GM10266 (cell line): ENCODE results near the gene PCDHB6.
"Not testable (repeated sequence)": the region's sequence is repeated elsewhere in the genome, so short reads cannot be mapped to it uniquely, and the experiment has no call there.

ENCODE experiments used
- DNase-seq: peaks from one replicate; pipeline ENCODE4 v3.0.0; 2012; ENCODE audit errors: extremely low spot score
- TF ChIP-seq, protein P1 (sequence below): IDR thresholded peaks from 2 replicates; pipeline ENCODE4 v1.5.1; 2012; ENCODE audit warnings: mild to moderate bottlenecking, low read depth; ENCODE audit not compliant: control insufficient read depth, insufficient read depth; ENCODE audit errors: missing control alignments

The PCDHB6 gene

DNA sequence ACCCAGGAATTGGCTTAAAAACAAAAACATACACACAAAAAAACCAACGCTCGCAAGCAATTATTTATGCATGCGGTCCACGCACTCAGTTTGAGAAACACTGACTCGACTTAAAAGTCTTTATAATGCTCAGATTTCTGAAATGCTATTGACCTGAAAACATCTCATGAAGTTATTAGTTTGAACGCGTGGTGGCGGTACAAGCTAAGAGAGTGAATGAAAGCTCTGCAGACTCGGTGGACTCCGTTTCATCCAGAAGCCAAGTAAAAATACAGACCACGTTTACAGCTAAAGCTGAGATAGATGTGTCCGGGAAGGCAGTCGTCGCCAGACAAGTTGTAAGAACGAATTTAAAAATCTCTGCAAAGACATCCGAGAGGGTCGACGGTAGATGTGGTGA, at the start of gene PCDHB6:
Gene PCDHB6, plus strand, starts transcription at position 246 of the 400 bp plus-strand sequence. CDS start 201 bp downstream, outside the sequence.
- TF ChIP-seq, protein P1, sequence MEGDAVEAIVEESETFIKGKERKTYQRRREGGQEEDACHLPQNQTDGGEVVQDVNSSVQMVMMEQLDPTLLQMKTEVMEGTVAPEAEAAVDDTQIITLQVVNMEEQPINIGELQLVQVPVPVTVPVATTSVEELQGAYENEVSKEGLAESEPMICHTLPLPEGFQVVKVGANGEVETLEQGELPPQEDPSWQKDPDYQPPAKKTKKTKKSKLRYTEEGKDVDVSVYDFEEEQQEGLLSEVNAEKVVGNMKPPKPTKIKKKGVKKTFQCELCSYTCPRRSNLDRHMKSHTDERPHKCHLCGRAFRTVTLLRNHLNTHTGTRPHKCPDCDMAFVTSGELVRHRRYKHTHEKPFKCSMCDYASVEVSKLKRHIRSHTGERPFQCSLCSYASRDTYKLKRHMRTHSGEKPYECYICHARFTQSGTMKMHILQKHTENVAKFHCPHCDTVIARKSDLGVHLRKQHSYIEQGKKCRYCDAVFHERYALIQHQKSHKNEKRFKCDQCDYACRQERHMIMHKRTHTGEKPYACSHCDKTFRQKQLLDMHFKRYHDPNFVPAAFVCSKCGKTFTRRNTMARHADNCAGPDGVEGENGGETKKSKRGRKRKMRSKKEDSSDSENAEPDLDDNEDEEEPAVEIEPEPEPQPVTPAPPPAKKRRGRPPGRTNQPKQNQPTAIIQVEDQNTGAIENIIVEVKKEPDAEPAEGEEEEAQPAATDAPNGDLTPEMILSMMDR = no peak
- no peak for DNase-seq

DNA sequence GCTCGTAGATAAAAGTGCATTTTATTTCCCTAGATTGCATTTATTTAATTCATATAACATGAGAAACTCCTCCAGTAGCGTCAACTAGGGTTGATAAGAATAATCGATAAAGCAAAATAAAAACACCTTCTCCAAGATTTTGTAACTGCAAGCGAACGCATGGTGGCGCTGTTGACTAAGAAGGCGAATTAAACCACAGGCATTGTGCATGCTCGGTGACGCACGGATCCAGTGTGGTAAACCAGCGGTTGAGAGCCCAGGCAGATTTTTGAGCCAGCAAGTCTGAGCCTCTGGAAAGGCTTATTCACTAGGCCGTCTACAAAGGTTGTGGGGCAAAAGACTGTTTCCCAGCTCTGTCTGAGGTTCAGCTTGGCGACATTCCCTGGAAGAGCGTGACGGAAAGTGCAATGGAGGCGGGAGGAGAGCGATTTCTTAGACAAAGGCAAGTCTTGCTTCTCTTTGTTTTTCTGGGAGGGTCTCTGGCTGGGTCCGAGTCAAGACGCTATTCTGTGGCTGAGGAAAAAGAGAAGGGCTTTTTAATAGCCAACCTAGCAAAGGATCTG, 49.5 kb upstream of the PCDHB6 start, which contains the start of gene PCDHB3:
Gene PCDHB3, plus strand, starts transcription at position 231 of the 563 bp plus-strand sequence. Its CDS starts 177 bp downstream, at position 408.
- no peak for DNase-seq
- TF ChIP-seq, protein P1 = no peak

DNA sequence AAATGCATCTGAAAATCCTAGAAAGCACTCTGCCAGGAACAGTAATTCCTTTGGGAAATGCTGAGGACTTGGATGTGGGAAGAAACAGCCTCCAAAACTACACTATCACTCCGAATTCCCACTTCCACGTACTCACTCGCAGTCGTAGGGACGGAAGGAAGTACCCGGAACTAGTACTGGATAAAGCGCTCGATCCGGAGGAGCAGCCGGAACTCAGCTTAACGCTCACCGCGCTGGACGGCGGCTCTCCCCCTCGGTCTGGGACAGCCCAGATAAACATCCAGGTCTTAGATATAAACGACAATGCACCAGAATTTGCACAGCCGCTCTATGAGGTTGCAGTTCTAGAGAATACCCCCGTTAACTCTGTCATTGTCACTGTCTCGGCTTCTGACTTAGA, 48.8 kb upstream of the PCDHB6 start:
- no peak for DNase-seq
- TF ChIP-seq, protein P1 = no peak

DNA sequence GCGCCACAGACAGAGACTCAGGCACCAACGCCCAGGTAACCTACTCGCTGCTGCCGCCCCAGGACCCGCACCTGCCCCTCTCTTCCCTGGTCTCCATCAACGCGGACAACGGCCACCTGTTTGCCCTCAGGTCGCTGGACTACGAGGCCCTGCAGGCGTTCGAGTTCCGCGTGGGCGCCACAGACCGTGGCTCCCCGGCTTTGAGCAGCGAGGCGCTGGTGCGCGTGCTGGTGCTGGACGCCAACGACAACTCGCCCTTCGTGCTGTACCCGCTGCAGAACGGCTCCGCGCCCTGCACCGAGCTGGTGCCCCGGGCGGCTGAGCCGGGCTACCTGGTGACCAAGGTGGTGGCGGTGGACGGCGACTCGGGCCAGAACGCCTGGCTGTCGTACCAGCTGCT, 47.8 kb upstream of the PCDHB6 start:
- not testable (repeated sequence) for DNase-seq

DNA sequence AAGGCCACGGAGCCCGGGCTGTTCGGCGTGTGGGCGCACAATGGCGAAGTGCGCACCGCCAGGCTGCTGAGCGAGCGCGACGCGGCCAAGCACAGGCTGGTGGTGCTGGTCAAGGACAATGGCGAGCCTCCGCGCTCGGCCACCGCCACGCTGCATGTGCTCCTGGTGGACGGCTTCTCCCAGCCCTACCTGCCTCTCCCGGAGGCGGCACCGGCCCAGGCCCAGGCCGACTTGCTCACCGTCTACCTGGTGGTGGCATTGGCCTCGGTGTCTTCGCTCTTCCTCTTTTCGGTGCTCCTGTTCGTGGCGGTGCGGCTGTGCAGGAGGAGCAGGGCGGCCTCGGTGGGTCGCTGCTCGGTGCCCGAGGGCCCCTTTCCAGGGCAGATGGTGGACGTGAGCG, 47.4 kb upstream of the PCDHB6 start:
- not testable (repeated sequence) for DNase-seq

DNA sequence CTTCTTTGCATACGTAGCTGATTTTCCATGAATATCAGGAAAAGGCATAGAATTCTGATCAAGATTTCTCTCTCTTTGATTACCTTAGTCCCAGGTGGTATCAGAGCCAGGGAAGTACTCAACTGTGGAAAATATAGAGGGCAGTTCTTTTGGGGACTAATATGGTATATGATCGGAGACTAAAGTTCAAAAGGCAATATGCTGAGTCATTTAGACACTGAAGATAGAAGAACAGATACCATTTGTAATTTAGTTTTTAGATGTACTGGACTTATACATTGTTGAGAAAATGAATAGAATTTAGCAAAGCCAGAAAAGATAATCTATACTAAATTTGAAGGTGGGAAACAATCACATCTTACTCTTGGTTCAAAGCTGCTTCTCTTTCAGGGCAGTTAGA, 44.5 kb upstream of the PCDHB6 start:
- no peak for DNase-seq
- TF ChIP-seq, protein P1 = no peak

DNA sequence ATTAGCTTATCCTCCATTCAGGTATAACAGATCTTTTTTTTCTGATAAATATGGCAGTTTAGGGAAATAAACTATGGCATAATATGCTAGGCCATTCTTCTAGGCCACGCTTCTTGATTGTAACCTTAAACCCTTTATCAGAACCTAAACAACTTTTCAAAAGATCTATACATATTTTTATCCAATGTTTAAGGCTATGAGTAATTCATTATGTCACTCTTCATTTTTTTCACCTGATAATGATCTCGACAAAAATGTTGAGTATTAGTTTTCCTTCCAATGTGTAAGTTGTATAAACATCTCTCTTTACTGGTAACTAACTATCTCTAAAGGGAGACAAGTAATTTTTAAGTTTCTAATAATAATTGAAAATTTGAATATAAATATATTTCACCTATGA, 30.6 kb upstream of the PCDHB6 start:
- TF ChIP-seq, protein P1 = no peak
- no peak for DNase-seq

DNA sequence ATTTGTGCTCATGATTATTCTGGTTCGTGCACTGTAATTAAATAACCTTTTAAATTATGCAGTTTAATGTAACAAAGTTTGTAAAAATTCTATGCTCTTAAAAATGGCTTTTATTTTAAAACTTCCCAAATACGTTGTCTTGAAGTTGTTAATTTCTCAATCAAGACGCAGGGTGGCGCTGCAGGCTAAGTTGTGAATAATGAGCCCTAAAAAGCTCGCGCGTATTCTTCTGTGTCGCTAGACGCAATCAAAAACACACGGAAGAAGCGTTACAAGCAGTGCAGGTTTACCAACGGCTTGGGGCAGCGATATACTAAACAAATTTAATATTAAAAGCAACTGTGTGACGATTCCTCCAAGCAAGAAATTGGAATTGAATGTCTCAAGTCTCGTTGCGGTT, 28.3 kb upstream of the PCDHB6 start, which contains the start of gene PCDHB4:
Gene PCDHB4, plus strand, starts transcription at position 256 of the 400 bp plus-strand sequence. CDS start 181 bp downstream, outside the sequence.
- TF ChIP-seq, protein P1 = no peak
- DNase-seq = no peak
